Skeletal muscle satellite cell (primary cell): ENCODE measurements around the gene MYBBP1A.
A peak's percentile ranks its signal among the peaks of the same experiment; 100 is the strongest.

Experiments used
- H3K27me3 ChIP-seq: 2 replicates; pipeline ENCODE4 v1.7.0; 2013; ENCODE audit warnings: low read length; ENCODE audit not compliant: control insufficient read depth, insufficient read depth
- H3K36me3 ChIP-seq: 2 replicates; pipeline ENCODE4 v1.7.0; 2013; ENCODE audit warnings: mild to moderate bottlenecking, control low read depth, low read length; ENCODE audit not compliant: insufficient read depth
- H3K4me1 ChIP-seq: 2 replicates; pipeline ENCODE4 v1.7.0; 2013; ENCODE audit warnings: low read length; ENCODE audit not compliant: control insufficient read depth, insufficient read depth
- H3K4me2 ChIP-seq: 2 replicates; pipeline ENCODE4 v1.7.0; 2013; ENCODE audit warnings: mild to moderate bottlenecking, low read length
- H3K4me3 ChIP-seq: 2 replicates; pipeline ENCODE4 v1.7.0; 2013; ENCODE audit warnings: low read length
- H3K9ac ChIP-seq: 2 replicates; pipeline ENCODE4 v1.7.0; 2013; ENCODE audit warnings: mild to moderate bottlenecking, low read depth, low read length, moderate library complexity
- H3K9me3 ChIP-seq: replicated peaks from 2 replicates; pipeline ENCODE4 v1.7.0; 2013; ENCODE audit warnings: mild to moderate bottlenecking, control low read depth, low read length

Gene MYBBP1A

GRCh38 chr17:4501295-4501949 lies 53.8 kb downstream of the MYBBP1A start:
- H3K9ac ChIP-seq: no peak overlapping the region
- peaks cover 17% of the 10 kb centered on the region for H3K4me1 ChIP-seq
- no peaks in the 10 kb centered on the region for H3K36me3 ChIP-seq
- H3K4me3 ChIP-seq: no peak overlapping the region
- peaks cover 88% of the 10 kb centered on the region for H3K27me3 ChIP-seq
- H3K9me3 ChIP-seq: no peaks in the 10 kb centered on the region
- H3K4me2 ChIP-seq: no peak overlapping the region

- Histone ChIP-seq H3K4me3 (no peak overlapping the region), H3K27me3 (peaks cover 83% of the 10 kb centered on the region), H3K36me3 (no peaks in the 10 kb centered on the region), H3K4me1 (peaks cover 17% of the 10 kb centered on the region), H3K4me2 (no peak overlapping the region), H3K9me3 (no peaks in the 10 kb centered on the region), H3K9ac (no peak overlapping the region)
Measured at GRCh38 chr17:4500191-4500571, 55.0 kb downstream of the MYBBP1A start.

GRCh38 chr17:4499431-4500190 lies 55.6 kb downstream of the MYBBP1A start:
- Histone ChIP-seq H3K9me3 (no peaks in the 10 kb centered on the region), H3K27me3 (peaks cover 78% of the 10 kb centered on the region), H3K4me1 (peaks cover 17% of the 10 kb centered on the region), H3K4me2 (peak overlapping the region; percentile 29), H3K36me3 (no peaks in the 10 kb centered on the region), H3K4me3 (no peak overlapping the region), H3K9ac (no peak overlapping the region)

- no peak within 1 kb of the TSS for H3K4me3 ChIP-seq
- H3K9ac ChIP-seq: no peak within 1 kb of the TSS
- H3K9me3 ChIP-seq: no peaks in the 10 kb centered on the region
- peaks cover 17% of the 10 kb centered on the region for H3K4me1 ChIP-seq
- H3K36me3 ChIP-seq: no peaks in the 10 kb centered on the region
- peaks cover 73% of the 10 kb centered on the region for H3K27me3 ChIP-seq
- peak within 1 kb of the TSS; percentile 52 for H3K4me2 ChIP-seq
Measured at GRCh38 chr17:4498461-4499397, 56.5 kb downstream of the MYBBP1A start, which contains the start of gene SPNS2. SPNS2 (plus strand) TSS chr17:4498881; CDS start chr17:4499048, 167 bp downstream.

GRCh38 chr17:4497101-4497824 lies 57.9 kb downstream of the MYBBP1A start:
- H3K9me3 ChIP-seq: no peaks in the 10 kb centered on the region
- peaks cover 59% of the 10 kb centered on the region for H3K27me3 ChIP-seq
- no peak overlapping the region for H3K9ac ChIP-seq
- peaks cover 17% of the 10 kb centered on the region for H3K4me1 ChIP-seq
- H3K4me2 ChIP-seq: peak overlapping the region; percentile 46
- H3K4me3 ChIP-seq: no peak overlapping the region
- no peaks in the 10 kb centered on the region for H3K36me3 ChIP-seq

GRCh38 chr17:4492721-4493561 lies 62.2 kb downstream of the MYBBP1A start:
- Histone ChIP-seq H3K9me3 (no peaks in the 10 kb centered on the region), H3K9ac (no peak overlapping the region), H3K4me1 (peaks cover 12% of the 10 kb centered on the region), H3K4me3 (no peak overlapping the region), H3K27me3 (peaks cover 38% of the 10 kb centered on the region), H3K4me2 (no peak overlapping the region), H3K36me3 (no peaks in the 10 kb centered on the region)

GRCh38 chr17:4490637-4491061 lies 64.5 kb downstream of the MYBBP1A start:
- no peak overlapping the region for H3K4me2 ChIP-seq
- H3K36me3 ChIP-seq: no peaks in the 10 kb centered on the region
- no peaks in the 10 kb centered on the region for H3K4me1 ChIP-seq
- no peak overlapping the region for H3K9ac ChIP-seq
- no peak overlapping the region for H3K4me3 ChIP-seq
- H3K9me3 ChIP-seq: no peaks in the 10 kb centered on the region
- peaks cover 24% of the 10 kb centered on the region for H3K27me3 ChIP-seq

GRCh38 chr17:4490109-4490591 lies 65.0 kb downstream of the MYBBP1A start:
- H3K4me1 ChIP-seq: no peaks in the 10 kb centered on the region
- H3K4me2 ChIP-seq: no peak overlapping the region
- H3K9ac ChIP-seq: no peak overlapping the region
- H3K4me3 ChIP-seq: no peak overlapping the region
- H3K36me3 ChIP-seq: no peaks in the 10 kb centered on the region
- H3K9me3 ChIP-seq: no peaks in the 10 kb centered on the region
- H3K27me3 ChIP-seq: peaks cover 23% of the 10 kb centered on the region

- peaks cover 20% of the 10 kb centered on the region for H3K27me3 ChIP-seq
- no peak overlapping the region for H3K4me3 ChIP-seq
- H3K4me2 ChIP-seq: no peak overlapping the region
- H3K36me3 ChIP-seq: no peaks in the 10 kb centered on the region
- H3K9me3 ChIP-seq: no peaks in the 10 kb centered on the region
- H3K9ac ChIP-seq: no peak overlapping the region
- no peaks in the 10 kb centered on the region for H3K4me1 ChIP-seq
Measured at GRCh38 chr17:4488989-4489595, 66.1 kb downstream of the MYBBP1A start.
